ENCODE data around the gene VPS13C. TPM values are rescaled to one million over a fixed set of nuclear protein-coding genes. Genes with fewer than 3 reads are reported as not detected.

Gene VPS13C
- total and polyA plus RNA-seq, 10 donors, result 32.9 to 194 (median 147) TPM

- Histone ChIP-seq H3K27ac (no peak overlapping the region), H3K36me3 (peaks cover 0 to 97% (median 27%) of the 10 kb centered on the region in 6 donors), H3K4me1 (no peaks in the 10 kb centered on the region), H3K4me3 (no peak overlapping the region), H3K27me3 (replicated peaks in 1 of 7) (no peaks in the 10 kb centered on the region), H3K9me3 (no peaks in the 10 kb centered on the region)
- TF ChIP-seq POLR2A (IDR thresholded peaks at IDR 0.05) (no peak), POLR2AphosphoS5 (IDR thresholded peaks at IDR 0.05) (no peak), CTCF (IDR thresholded peaks at IDR 0.05 in 8 of 11, conservative IDR thresholded peaks at IDR 0.05 in 3 of 11) (no peak)
- no peak for DNase-seq
- 82 to 93% (median 87%) methylated on average over 3 of the region's 3 CpGs for WGBS, 5 donors
- intact Hi-C loops (cut with DNase I; ENCODE audit: low total_unique reads), result no loop called here
These were observed 181.0 kb downstream of the VPS13C start for GRCh38 chr15:61879219-61879618.

GRCh38 chr15:61871926-61872522, 188.2 kb downstream of the VPS13C start:
- WGBS, 5 donors, result 94 to 100% (median 98%) methylated on average over 1 of the region's 1 CpG
- Histone ChIP-seq H3K4me3 (no peak overlapping the region), H3K9me3 (no peaks in the 10 kb centered on the region), H3K36me3 (peaks cover 0 to 100% (median 46%) of the 10 kb centered on the region in 6 donors), H3K4me1 (no peaks in the 10 kb centered on the region), H3K27ac (no peak overlapping the region), H3K27me3 (replicated peaks in 1 of 7) (no peaks in the 10 kb centered on the region)
- intact Hi-C loops (cut with DNase I; ENCODE audit: low total_unique reads), result no loop called here
- DNase-seq, result no peak
- TF ChIP-seq POLR2AphosphoS5 (IDR thresholded peaks at IDR 0.05), result no peak
- peak in 8 of 11 experiments; percentile 11 to 52 (median 45) for TF ChIP-seq CTCF (IDR thresholded peaks at IDR 0.05 in 8 of 11, conservative IDR thresholded peaks at IDR 0.05 in 3 of 11)

- intact Hi-C loops (cut with DNase I; ENCODE audit: low total_unique reads), result loop anchor here (10.0 kb wide), 1 partner anchor 205 kb away; no protein-coding TSS in a partner anchor
- 91 to 97% (median 94%) methylated on average over 3 of the region's 3 CpGs for WGBS, 5 donors
- H3K36me3 ChIP-seq, result peaks cover 0 to 99% (median 45%) of the 10 kb centered on the region in 6 donors
These were observed 190.6 kb downstream of the VPS13C start for GRCh38 chr15:61869656-61870055.

More at GRCh38 chr15:61869656-61870055, 190.6 kb downstream of the VPS13C start:
- H3K4me1 ChIP-seq, result no peaks in the 10 kb centered on the region
- no peak for DNase-seq
- H3K4me3 ChIP-seq, result no peak overlapping the region
- no peaks in the 10 kb centered on the region for H3K9me3 ChIP-seq
- TF ChIP-seq CTCF (IDR thresholded peaks at IDR 0.05 in 8 of 11, conservative IDR thresholded peaks at IDR 0.05 in 3 of 11), result no peak
- no peak for TF ChIP-seq POLR2AphosphoS5 (IDR thresholded peaks at IDR 0.05)
- TF ChIP-seq POLR2A (IDR thresholded peaks at IDR 0.05), result no peak
- no peak overlapping the region for H3K27ac ChIP-seq
- no peaks in the 10 kb centered on the region for H3K27me3 ChIP-seq (replicated peaks in 1 of 7)

Measured in spleen (tissue), 11 donors.